ENCODE results near the gene TMEM135.

DNA sequence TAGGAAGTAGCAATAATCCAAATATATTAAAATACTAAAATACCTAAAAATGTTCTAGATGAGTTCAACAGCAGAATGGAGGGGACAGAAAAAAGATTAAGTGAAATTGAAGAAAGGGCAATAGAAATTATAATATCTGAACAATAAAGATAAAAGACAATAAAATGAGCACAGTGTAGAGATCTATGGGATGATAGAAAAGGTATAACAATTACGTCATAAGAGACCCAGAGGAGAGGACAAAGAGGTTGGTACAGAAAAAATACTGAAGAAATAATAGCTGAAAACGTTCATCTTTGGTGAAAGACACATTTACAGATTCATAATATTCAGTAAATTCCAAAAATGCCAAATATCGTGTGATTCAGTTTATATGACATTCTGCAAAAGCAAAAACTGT lies 143.4 kb downstream of the TMEM135 start:
- no peak for TF ChIP-seq EZH2phosphoT487 (conservative IDR thresholded peaks at IDR 0.05; ENCODE audit: low read length)
- TF ChIP-seq, protein P1, sequence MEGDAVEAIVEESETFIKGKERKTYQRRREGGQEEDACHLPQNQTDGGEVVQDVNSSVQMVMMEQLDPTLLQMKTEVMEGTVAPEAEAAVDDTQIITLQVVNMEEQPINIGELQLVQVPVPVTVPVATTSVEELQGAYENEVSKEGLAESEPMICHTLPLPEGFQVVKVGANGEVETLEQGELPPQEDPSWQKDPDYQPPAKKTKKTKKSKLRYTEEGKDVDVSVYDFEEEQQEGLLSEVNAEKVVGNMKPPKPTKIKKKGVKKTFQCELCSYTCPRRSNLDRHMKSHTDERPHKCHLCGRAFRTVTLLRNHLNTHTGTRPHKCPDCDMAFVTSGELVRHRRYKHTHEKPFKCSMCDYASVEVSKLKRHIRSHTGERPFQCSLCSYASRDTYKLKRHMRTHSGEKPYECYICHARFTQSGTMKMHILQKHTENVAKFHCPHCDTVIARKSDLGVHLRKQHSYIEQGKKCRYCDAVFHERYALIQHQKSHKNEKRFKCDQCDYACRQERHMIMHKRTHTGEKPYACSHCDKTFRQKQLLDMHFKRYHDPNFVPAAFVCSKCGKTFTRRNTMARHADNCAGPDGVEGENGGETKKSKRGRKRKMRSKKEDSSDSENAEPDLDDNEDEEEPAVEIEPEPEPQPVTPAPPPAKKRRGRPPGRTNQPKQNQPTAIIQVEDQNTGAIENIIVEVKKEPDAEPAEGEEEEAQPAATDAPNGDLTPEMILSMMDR (IDR thresholded peaks at IDR 0.05; ENCODE audit: insufficient read depth, low read length, poor library complexity, severe bottlenecking) = no peak
